ENCODE results near the gene LRP2.

GRCh38 chr2:169237286-169237685 lies 125.0 kb downstream of the LRP2 start:
- no peak for TF ChIP-seq PBX3 (IDR thresholded peaks at IDR 0.05; ENCODE audit: insufficient replicate concordance, low read depth, low read length)
- TF ChIP-seq POLR2A (IDR thresholded peaks at IDR 0.05; ENCODE audit: low read depth, low read length) = no peak
- TF ChIP-seq PAX5 (IDR thresholded peaks at IDR 0.05; ENCODE audit: borderline replicate concordance, low read depth, low read length) = no peak
- TF ChIP-seq HDGF (IDR thresholded peaks at IDR 0.05) = no peak
- TF ChIP-seq GABPA (IDR thresholded peaks at IDR 0.05; ENCODE audit: low read depth) = no peak
- TF ChIP-seq SMC3 (IDR thresholded peaks at IDR 0.05; ENCODE audit: borderline replicate concordance, low read length) = no peak
- no peak for TF ChIP-seq CTCF (IDR thresholded peaks at IDR 0.05 in 2 of 3, conservative IDR thresholded peaks at IDR 0.05 in 1 of 3; ENCODE audit: control insufficient read depth in 2 of 3, extremely low read depth in 1 of 3, insufficient read depth in 1 of 3, low read depth in 3 of 3, low read length in 3 of 3)
- TF ChIP-seq POLR2AphosphoS2 (IDR thresholded peaks at IDR 0.05; ENCODE audit: low read depth, low read length) = no peak
- no peak for TF ChIP-seq ATF2 (IDR thresholded peaks at IDR 0.05; ENCODE audit: low read length)
- no peak for TF ChIP-seq ZSCAN29 (IDR thresholded peaks at IDR 0.05)
- TF ChIP-seq ZNF24 (IDR thresholded peaks at IDR 0.05) = no peak
- no peak for TF ChIP-seq STAT3 (IDR thresholded peaks at IDR 0.05; ENCODE audit: low read depth, low read length)
- no peak for TF ChIP-seq ZNF207 (IDR thresholded peaks at IDR 0.05; ENCODE audit: borderline replicate concordance)
- TF ChIP-seq FOXM1 (IDR thresholded peaks at IDR 0.05; ENCODE audit: low read depth, low read length) = no peak

Data from GM12878 (cell line).